Right hindlimb (tissue), 1 donor: ENCODE data around the gene MRM2.

Source experiments
- DNase-seq: peaks from one replicate; pipeline ENCODE4 v3.0.0-alpha.2; 2018

Gene MRM2

GRCh38 chr7:2245883-2246675 lies 4.1 kb upstream of the MRM2 start:
- peak; percentile 73 for DNase-seq

DNA sequence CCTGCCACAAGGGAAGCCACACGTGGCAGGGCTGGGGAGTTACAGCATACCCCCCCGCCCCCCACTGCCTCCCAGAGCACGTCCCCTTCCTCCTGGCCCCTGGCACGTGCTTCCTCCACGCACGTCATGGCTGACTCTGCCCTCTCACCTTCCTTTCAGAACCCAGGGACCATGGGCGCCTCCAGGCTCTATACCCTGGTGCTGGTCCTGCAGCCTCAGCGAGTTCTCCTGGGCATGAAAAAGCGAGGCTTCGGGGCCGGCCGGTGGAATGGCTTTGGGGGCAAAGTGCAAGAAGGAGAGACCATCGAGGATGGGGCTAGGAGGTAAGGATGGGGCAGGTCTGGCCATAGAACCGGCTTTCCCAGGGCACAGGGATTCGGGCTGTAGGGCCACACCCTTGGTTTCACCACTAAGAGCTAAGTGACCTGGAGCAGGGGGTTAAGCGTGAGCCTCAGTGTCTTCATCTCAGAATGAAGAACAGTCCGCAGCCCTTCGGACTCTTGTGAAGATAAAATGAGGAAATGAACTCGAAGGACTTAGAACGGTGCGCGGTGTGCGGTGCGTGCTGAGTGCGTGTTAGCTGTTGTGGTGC lies 2.5 kb upstream of the MRM2 start:
- no peak for DNase-seq

DNA sequence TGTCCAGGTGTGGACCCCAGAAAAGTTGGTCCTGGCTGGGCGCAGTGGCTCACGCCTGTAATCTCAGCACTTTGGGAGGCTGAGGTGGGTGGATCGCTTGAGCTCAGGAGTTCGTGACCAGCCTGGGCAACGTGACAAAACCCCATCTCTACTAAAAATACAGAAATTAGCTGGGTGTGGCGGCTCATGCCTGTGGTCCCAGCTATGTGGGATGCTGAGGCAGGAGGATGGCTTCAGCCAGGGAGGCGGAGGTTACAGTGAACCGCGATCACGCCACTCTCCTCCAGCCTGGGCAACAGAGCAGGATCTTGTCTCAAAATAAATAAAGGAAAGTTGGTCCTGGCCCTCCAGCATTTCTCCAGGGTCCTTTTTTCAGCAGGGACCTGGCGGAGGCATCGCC lies 1.5 kb upstream of the MRM2 start:
- DNase-seq: peak; percentile 43

DNA sequence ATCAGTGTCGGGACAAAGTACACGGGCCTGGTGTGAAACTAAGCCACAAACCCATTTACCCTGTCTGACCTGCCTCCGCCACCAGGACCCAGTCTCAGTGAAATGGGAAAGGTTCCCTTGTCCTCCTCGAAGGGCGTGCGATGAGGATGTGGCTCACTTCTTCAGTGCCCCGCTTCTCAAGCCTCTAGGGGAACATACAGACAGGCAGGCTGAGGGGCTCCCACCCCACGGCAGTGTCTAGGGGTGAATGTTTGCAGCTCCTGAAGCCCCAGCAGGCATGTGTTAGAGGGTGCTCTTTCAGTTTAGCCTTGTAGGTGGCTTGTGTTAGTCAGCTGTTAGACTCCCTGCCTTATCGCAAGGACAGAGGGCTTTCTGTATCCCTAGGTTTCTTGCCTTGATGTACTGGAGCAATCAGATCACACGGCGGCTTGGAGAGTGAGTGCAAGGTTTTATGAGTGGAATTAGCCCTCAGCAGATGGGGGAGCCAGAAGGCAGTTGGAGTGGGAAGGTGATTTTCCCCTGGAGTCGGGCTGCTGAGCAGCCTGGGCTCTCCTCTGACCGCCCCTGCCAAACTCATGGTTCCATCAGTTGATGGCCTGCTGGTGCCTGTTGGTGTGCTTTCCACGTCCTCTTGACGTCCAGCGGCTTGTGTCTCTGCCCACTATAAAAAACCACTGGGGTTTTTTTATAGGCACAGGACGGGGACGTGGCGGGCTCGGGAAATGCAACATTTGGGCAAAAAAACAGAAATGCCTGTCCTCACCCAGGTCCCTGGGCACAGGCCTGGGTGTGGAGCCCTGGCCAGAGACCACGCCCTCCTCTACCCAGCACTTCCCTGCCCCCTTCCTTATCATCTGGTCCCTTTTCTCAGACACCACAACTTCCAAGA lies 780 bp upstream of the MRM2 start:
- DNase-seq: no peak

GRCh38 chr7:2239242-2239641 lies 2.8 kb downstream of the MRM2 start:
- DNase-seq: no peak

DNA sequence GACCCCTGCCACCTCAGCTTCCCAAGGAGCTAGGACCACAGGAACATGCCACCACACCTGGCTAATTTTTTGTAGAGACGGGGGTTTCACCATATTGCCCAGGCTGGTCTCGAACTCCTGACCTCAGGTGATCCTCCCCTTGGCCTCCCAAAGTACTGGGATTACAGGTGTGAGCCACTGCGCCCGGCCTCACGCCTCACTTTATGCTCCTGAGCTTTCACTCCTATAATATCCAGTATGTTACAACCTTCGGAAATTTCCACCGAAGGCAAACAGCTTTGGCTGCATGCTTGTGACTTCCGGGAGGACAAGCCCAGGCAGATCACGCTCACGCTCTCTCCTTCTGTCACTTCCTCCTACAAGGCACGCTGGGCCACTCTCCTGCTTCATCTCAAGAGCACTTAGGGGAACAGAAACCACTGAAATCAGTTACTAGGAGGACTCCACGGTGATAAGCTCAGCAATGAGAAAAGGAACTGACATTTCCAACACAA lies 4.8 kb downstream of the MRM2 start:
- no peak for DNase-seq

DNA sequence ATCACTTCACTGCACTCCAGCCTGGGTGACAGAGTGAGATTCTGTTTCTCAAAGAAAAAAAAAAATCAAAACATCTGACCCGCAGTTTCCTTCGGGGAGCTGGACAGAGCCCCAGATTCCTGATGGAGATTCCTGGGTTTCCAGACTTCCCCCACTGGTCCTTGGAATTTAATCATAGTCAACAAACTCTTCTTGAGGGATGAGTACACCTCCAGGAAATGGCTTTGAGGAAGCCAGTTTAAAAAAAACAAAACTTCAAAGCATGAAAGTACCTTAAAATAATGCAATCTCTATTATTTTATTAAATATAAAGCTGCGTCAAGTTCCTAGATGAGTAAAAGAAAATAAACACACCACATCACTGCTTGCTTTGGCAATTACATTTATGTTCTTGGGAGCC lies 8.1 kb downstream of the MRM2 start:
- no peak for DNase-seq

DNA sequence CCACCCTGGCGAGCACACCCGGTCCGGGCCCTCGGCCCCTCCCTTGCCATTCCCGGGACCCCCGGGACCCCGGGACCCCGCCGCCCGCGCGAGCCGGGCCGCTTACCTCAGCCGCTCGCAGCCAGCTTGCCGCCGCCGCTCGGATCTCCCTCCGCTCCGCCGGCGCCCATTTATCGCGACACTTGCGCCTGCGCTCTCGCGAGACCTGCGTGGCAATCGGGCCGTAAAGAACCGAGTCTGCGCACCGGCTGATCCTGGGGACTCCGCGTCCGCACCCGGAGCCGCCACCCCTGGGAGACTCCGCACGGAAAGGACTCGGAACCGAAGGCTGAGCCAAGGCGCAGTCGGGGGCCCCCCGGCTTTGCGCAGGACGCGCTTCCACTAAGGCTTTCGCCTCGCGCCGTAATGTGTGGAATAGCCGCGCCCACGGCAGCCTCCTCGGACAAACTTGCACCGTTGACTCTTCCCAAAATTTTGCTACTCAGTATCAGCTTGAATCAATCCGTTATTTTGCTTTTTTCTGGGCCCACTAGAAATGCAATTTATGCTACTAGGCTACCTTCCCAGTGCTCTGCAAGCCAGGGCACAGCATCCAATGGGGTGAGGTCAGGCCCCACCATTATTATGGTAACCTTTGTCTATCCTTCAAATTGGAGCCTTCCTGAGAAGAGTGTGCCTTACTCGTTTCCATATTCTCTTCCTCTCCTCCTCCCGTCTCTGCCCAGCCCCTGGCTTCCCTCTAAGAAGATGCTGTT lies 9.1 kb downstream of the MRM2 start, which contains the start of gene MAD1L1:
TSS of gene MAD1L1 (minus strand) at position 180 of the 755 bp plus-strand sequence. CDS start 2,812 bp downstream, outside the sequence.
- DNase-seq: peak; percentile 93

DNA sequence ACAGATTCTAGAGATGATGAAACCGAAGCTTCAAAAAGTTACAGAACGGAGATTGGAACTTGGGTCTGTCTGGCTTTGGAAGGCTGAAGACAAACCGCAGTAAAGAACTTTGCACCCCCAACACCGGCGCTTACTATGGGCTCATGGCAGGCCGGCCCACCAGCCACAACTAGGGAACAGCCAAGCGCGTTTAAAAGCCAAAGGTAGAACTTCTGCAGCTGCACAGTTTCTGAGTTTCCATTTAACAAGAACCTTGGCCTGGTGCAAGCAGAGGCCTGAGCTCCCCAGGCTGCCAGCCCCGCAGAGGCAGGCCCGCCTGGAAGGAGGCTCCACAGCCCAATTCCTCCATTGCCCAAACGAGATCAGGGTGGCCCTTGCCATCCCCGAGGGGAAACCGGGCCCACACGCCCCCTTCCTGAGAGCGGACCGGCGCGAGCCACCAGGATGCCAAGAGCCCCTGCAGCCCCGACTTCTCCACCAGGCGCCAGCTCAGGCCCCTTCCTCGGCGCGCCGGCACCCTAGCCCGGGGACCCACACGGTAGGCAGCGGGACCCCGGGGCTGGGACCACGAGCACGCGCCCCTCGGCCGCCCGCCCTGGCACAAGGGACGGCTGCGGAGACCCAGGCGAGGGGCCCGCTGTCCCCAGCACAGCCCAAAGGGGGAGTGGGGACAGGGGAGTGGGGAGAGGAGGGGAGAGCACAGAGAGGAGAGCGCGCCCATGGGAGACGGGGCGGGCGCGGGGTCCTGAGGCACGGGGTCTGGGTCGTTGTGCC lies 9.8 kb downstream of the MRM2 start:
- DNase-seq: peak; percentile 50

GRCh38 chr7:2230882-2231281 lies 11.1 kb downstream of the MRM2 start:
- no peak for DNase-seq

DNA sequence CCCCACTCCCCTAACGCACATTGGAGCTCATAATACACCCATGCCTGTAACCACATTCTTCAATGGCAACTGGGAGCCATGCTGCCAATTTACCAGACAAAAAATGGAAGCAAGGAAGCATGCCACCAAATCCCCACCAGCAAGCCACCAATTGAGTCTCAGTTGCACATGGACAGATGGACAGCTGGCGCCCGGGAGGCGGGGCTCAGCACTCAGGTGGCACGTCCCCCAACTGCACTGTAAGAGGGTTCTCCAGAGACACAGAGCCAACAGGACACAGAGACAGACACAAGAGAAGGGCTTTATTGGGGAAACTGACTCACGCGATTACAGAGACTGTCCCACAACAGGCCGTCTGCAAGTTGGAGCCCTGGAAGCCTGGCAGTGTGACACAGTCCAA lies 11.8 kb downstream of the MRM2 start:
- DNase-seq: no peak

DNA sequence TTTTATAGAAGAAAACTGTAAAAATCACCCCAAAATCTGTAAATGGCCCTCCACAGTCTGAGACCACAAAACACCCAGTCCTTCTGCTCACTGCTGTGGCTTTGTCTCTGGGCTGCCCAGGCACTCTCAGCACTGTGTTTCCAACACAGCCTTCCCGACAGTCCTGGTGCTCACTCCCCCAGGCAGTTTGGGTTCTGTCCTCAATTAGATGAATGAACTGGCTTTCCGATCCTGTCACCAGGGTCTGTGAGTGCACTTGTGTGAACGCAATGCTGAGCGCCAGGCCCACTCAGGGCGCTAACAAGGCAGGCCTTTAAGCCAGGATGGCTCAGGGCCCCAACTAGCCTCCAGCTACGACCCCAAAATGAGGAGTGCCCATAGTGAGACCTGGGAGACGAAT lies 12.5 kb downstream of the MRM2 start:
- DNase-seq: no peak

GRCh38 chr7:2228921-2229320 lies 13.1 kb downstream of the MRM2 start:
- no peak for DNase-seq

DNA sequence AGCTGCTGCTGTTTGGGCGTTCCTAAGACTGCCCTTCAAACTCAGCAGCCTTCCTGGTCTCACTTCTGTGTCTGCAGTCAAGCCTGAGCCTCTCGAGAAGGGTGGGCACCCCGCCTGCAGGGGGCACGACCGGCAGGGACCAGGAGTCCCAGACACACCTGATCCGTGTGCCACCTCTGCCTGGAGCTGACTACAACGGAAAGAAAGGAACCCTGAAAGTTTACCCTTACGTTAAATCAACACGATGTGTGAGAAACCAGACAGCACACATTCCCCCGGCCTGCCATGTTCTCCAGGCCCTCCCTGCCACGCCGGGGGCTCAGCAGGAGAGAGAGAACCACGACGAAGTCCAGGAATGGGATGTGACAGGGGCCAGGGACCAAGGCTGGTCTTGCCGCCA lies 14.3 kb downstream of the MRM2 start:
- DNase-seq: no peak

GRCh38 chr7:2225830-2226229 lies 16.2 kb downstream of the MRM2 start:
- no peak for DNase-seq

- no peak for DNase-seq
These were observed 16.7 kb downstream of the MRM2 start for GRCh38 chr7:2225336-2225735.

- no peak for DNase-seq
These were observed 17.1 kb downstream of the MRM2 start for GRCh38 chr7:2224934-2225333.

DNA sequence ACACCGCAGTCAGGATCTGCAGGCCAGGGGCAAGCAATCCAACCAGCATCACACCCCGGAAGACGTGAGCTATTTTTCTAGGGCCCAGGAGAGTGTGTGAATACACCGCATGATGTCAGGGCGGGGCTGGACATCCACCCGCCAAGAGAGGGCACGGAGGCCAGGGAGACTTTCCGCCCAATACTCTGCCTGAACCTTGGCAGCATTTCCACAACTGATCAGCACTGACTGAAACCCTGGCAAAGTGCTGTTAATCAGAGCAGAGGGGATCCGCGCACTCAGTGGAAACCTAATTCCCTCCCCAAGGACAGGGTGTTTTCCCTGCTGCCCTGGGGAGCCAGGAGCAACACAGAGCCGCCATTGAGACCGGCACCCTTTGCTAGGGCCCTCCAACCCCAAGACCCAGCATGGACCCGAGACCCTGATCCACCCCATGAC lies 17.5 kb downstream of the MRM2 start:
- no peak for DNase-seq

GRCh38 chr7:2223321-2223720 lies 18.7 kb downstream of the MRM2 start:
- DNase-seq: no peak

GRCh38 chr7:2222516-2222915 lies 19.5 kb downstream of the MRM2 start:
- DNase-seq: no peak

- DNase-seq: no peak
These were observed 21.1 kb downstream of the MRM2 start for GRCh38 chr7:2220954-2221353.

GRCh38 chr7:2220506-2220905 lies 21.5 kb downstream of the MRM2 start:
- no peak for DNase-seq
